Naive thymus-derived CD4-positive, alpha-beta T cell (primary cell): ENCODE data around the gene KRT16. TPM values are rescaled to one million over a fixed set of nuclear protein-coding genes. Genes with fewer than 3 reads are reported as not detected.

ENCODE experiments used
- ATAC-seq: fragments of 150-1000 bp; cut with Tn5 transposase; 2 replicates; pipeline ENCODE4 v1.10.0; 2021; ENCODE audit warnings: mild to moderate bottlenecking, moderate library complexity
- CTCF ChIA-PET: fragments of 350-600 bp; sonication (Branson Sonifier 250); formaldehyde crosslinking; loops from one replicate; lab custom pipeline; 2021; ENCODE audit warnings: antibody characterized with exemption; lab: Charles Lee
- POLR2A ChIA-PET: fragments of 350-600 bp; sonication (Branson Sonifier 250); formaldehyde crosslinking; loops from one replicate; lab custom pipeline; 2021; ENCODE audit warnings: antibody characterized with exemption, inconsistent platforms; lab: Charles Lee
- DNase-seq, 9 donors: peaks; one replicate each; pipeline versions ENCODE4 v3.0.0 to v3.0.0-alpha.2; 2020 to 2022; ENCODE audit warnings: mixed read lengths in 1 of 9
- H3K27ac ChIP-seq: one replicate; pipeline ENCODE4 v1.7.0; 2013; ENCODE audit warnings: mild to moderate bottlenecking, low read depth, low read length, moderate library complexity
- H3K27me3 ChIP-seq, 2 donors: one replicate each; pipeline ENCODE4 v1.7.0; 2013; ENCODE audit warnings: low read length in 2 of 2, mild to moderate bottlenecking in 2 of 2, moderate library complexity in 2 of 2; ENCODE audit not compliant: control insufficient read depth in 2 of 2, insufficient read depth in 2 of 2
- H3K36me3 ChIP-seq, 3 experiments: 1 replicate in 2 of 3; 2 replicates in 1 of 3; pipeline ENCODE4 v1.7.0; 2013; ENCODE audit warnings: low read length in 3 of 3, mild to moderate bottlenecking in 3 of 3, moderate library complexity in 1 of 3; ENCODE audit not compliant: insufficient read depth in 3 of 3, control insufficient read depth in 2 of 3
- H3K4me1 ChIP-seq, 2 donors: one replicate each; pipeline ENCODE4 v1.7.0; 2013; ENCODE audit warnings: low read length in 2 of 2, mild to moderate bottlenecking in 2 of 2, moderate library complexity in 1 of 2; ENCODE audit not compliant: control insufficient read depth in 2 of 2, insufficient read depth in 2 of 2
- H3K4me3 ChIP-seq: 2 replicates; pipeline ENCODE4 v1.7.0; 2013; ENCODE audit warnings: mild to moderate bottlenecking, low read length
- H3K9me3 ChIP-seq, 3 experiments: 1 replicate in 2 of 3; 2 replicates in 1 of 3; pipeline ENCODE4 v1.7.0; 2013; ENCODE audit warnings: low read length in 3 of 3; ENCODE audit not compliant: control insufficient read depth in 2 of 3
- H3K27ac Mint-ChIP-seq, 9 donors: one replicate each; pipeline ENCODE4 v1.8.0; 2020 to 2022; ENCODE audit warnings: mixed read lengths in 9 of 9, mild to moderate bottlenecking in 8 of 9, moderate library complexity in 5 of 9, inconsistent platforms in 2 of 9
- H3K27me3 Mint-ChIP-seq, 5 donors: one replicate each; pipeline ENCODE4 v1.8.0; 2021 to 2022; ENCODE audit warnings: mixed read lengths in 5 of 5, mild to moderate bottlenecking in 1 of 5
- H3K36me3 Mint-ChIP-seq, 5 donors: one replicate each; pipeline ENCODE4 v1.8.0; 2020 to 2022; ENCODE audit warnings: mixed read lengths in 5 of 5, mild to moderate bottlenecking in 3 of 5, inconsistent platforms in 1 of 5
- H3K4me1 Mint-ChIP-seq, 7 donors: one replicate each; pipeline ENCODE4 v1.8.0; 2020 to 2022; ENCODE audit warnings: mixed read lengths in 7 of 7, mild to moderate bottlenecking in 3 of 7, inconsistent platforms in 1 of 7
- H3K4me3 Mint-ChIP-seq, 10 donors: one replicate each; pipeline ENCODE4 v1.8.0; 2020 to 2022; ENCODE audit warnings: mild to moderate bottlenecking in 10 of 10, mixed read lengths in 10 of 10, moderate library complexity in 6 of 10, inconsistent platforms in 2 of 10
- H3K9me3 Mint-ChIP-seq, 11 donors: one replicate each; pipeline ENCODE4 v1.8.0; 2020 to 2022; ENCODE audit warnings: mixed read lengths in 11 of 11, mild to moderate bottlenecking in 4 of 11, inconsistent platforms in 1 of 11, moderate library complexity in 1 of 11
- intact Hi-C, 2 donors: fragments of 100-400 bp; cut with micrococcal nuclease; formaldehyde crosslinking; loops; one replicate each; pipeline ENCODE4 v1.15.1; 2023
- polyA plus RNA-seq, 2 donors: library from polyadenylated mRNA; unstranded; fragments of 300-500 nt; fragmentation: Illumina TruSeq; gene quantifications; one replicate each; pipeline ENCODE4 v1.2.3, GENCODE V29; 2021
- total RNA-seq, 6 experiments: library from RNA in 5 of 6; stranded (reverse) in 5 of 6; gene quantifications; 1 replicate in 5 of 6; 2 replicates in 1 of 6; pipeline ENCODE4 v1.2.3 and lab custom pipeline; 2021 to 2026

KRT16 gene
- total and polyA plus RNA-seq, 7 experiments from 2014 or later: not detected

- Histone ChIP-seq H3K4me3 (no peak overlapping the region), H3K27me3 (no peaks in the 10 kb centered on the region), H3K27ac (no peak overlapping the region), H3K4me1 (no peaks in the 10 kb centered on the region), H3K36me3 (no peaks in the 10 kb centered on the region), H3K9me3 (no peaks in the 10 kb centered on the region)
- POLR2A ChIA-PET: interaction anchor here (0.6 kb wide), 1 partner anchor 10 kb away, joined by 3 read pairs; no protein-coding TSS in a partner anchor
- Mint-ChIP-seq H3K9me3 (no peaks in the 10 kb centered on the region), H3K27me3 (no peaks in the 10 kb centered on the region), H3K4me3 (no peak overlapping the region), H3K27ac (no peak overlapping the region), H3K36me3 (no peaks in the 10 kb centered on the region), H3K4me1 (no peaks in the 10 kb centered on the region)
- no peak for DNase-seq
- CTCF ChIA-PET: interaction anchor here (0.5 kb wide), 1 partner anchor 837 kb away, joined by 3 read pairs; no protein-coding TSS in a partner anchor
- ATAC-seq: no peak
- intact Hi-C loops: no loop called here
These were observed 43.9 kb upstream of the KRT16 start for GRCh38 chr17:41656249-41657023.

GRCh38 chr17:41655611-41656111, 43.1 kb upstream of the KRT16 start:
- H3K9me3 Mint-ChIP-seq: no peaks in the 10 kb centered on the region
- H3K36me3 ChIP-seq: no peaks in the 10 kb centered on the region
- no peak overlapping the region for H3K4me3 Mint-ChIP-seq
- CTCF ChIA-PET: interaction anchor here (0.5 kb wide), 1 partner anchor 837 kb away, joined by 3 read pairs; no protein-coding TSS in a partner anchor
- H3K27ac Mint-ChIP-seq: no peak overlapping the region
- intact Hi-C loops: no loop called here
- H3K36me3 Mint-ChIP-seq: no peaks in the 10 kb centered on the region
- POLR2A ChIA-PET: no interaction called here
- H3K4me1 Mint-ChIP-seq: no peaks in the 10 kb centered on the region
- no peaks in the 10 kb centered on the region for H3K27me3 ChIP-seq
- no peak overlapping the region for H3K27ac ChIP-seq
- ATAC-seq (no peak), DNase-seq (no peak)
- H3K27me3 Mint-ChIP-seq: no peaks in the 10 kb centered on the region
- H3K4me1 ChIP-seq: no peaks in the 10 kb centered on the region
- H3K4me3 ChIP-seq: no peak overlapping the region
- no peaks in the 10 kb centered on the region for H3K9me3 ChIP-seq

- POLR2A ChIA-PET: no interaction called here
- no peak overlapping the region for H3K27ac Mint-ChIP-seq
- no peak overlapping the region for H3K4me3 Mint-ChIP-seq
- CTCF ChIA-PET: interaction anchor here (1.2 kb wide), 1 partner anchor 8 kb away, joined by 7 read pairs; no protein-coding TSS in a partner anchor
- H3K27me3 ChIP-seq: no peaks in the 10 kb centered on the region
- intact Hi-C loops: no loop called here
- ATAC-seq (no peak), DNase-seq (no peak)
- H3K4me1 ChIP-seq: no peaks in the 10 kb centered on the region
- H3K9me3 ChIP-seq: no peaks in the 10 kb centered on the region
- H3K36me3 ChIP-seq: no peaks in the 10 kb centered on the region
- no peaks in the 10 kb centered on the region for H3K27me3 Mint-ChIP-seq
- H3K36me3 Mint-ChIP-seq: no peaks in the 10 kb centered on the region
- H3K27ac ChIP-seq: no peak overlapping the region
- H3K9me3 Mint-ChIP-seq: no peaks in the 10 kb centered on the region
- no peak overlapping the region for H3K4me3 ChIP-seq
- no peaks in the 10 kb centered on the region for H3K4me1 Mint-ChIP-seq
These were observed 42.4 kb upstream of the KRT16 start for GRCh38 chr17:41654678-41655607.

- no peak for DNase-seq
- no peak overlapping the region for H3K27ac ChIP-seq
- H3K9me3 ChIP-seq: no peaks in the 10 kb centered on the region
- Mint-ChIP-seq H3K4me3 (no peak overlapping the region), H3K9me3 (no peaks in the 10 kb centered on the region), H3K27me3 (no peaks in the 10 kb centered on the region), H3K36me3 (no peaks in the 10 kb centered on the region), H3K4me1 (no peaks in the 10 kb centered on the region), H3K27ac (no peak overlapping the region)
- intact Hi-C loops: no loop called here
- ChIA-PET CTCF (interaction anchor here (1.2 to 2.0 kb wide), 2 partner anchors 9 to 105 kb away, joined by 6 to 7 read pairs; no protein-coding TSS in a partner anchor), POLR2A (interaction anchor here (0.5 kb wide), 1 partner anchor 333 kb away, joined by 5 read pairs; no protein-coding TSS in a partner anchor)
- no peaks in the 10 kb centered on the region for H3K27me3 ChIP-seq
- H3K4me1 ChIP-seq: no peaks in the 10 kb centered on the region
- ATAC-seq: no peak
- no peak overlapping the region for H3K4me3 ChIP-seq
- no peaks in the 10 kb centered on the region for H3K36me3 ChIP-seq
These were observed 41.5 kb upstream of the KRT16 start for GRCh38 chr17:41653892-41654677.

- no peaks in the 10 kb centered on the region for H3K36me3 Mint-ChIP-seq
- H3K27ac Mint-ChIP-seq: no peak overlapping the region
- ATAC-seq (no peak), DNase-seq (no peak)
- H3K4me1 ChIP-seq: peaks cover 2% of the 10 kb centered on the region in 2 donors
- intact Hi-C loops: no loop called here
- peaks cover 0 to 2% (median 0%) of the 10 kb centered on the region in 11 donors for H3K9me3 Mint-ChIP-seq
- H3K4me3 ChIP-seq: no peak overlapping the region
- ChIA-PET CTCF (interaction anchor here (1.2 to 8.3 kb wide), 3 partner anchors 10 to 104 kb away, joined by 6 to 125 read pairs (median 7); no protein-coding TSS in a partner anchor), POLR2A (no interaction called here)
- no peak overlapping the region for H3K4me3 Mint-ChIP-seq
- H3K4me1 Mint-ChIP-seq: peaks cover 2 to 5% (median 5%) of the 10 kb centered on the region in 7 donors
- no peaks in the 10 kb centered on the region for H3K27me3 Mint-ChIP-seq
- no peaks in the 10 kb centered on the region for H3K9me3 ChIP-seq
- H3K36me3 ChIP-seq: no peaks in the 10 kb centered on the region
- no peaks in the 10 kb centered on the region for H3K27me3 ChIP-seq
- no peak overlapping the region for H3K27ac ChIP-seq
These were observed 40.9 kb upstream of the KRT16 start for GRCh38 chr17:41653421-41653820.

GRCh38 chr17:41652461-41652970, 39.9 kb upstream of the KRT16 start:
- ATAC-seq (no peak), DNase-seq (no peak)
- Mint-ChIP-seq H3K27me3 (no peaks in the 10 kb centered on the region), H3K4me3 (no peak overlapping the region), H3K4me1 (peaks cover 6 to 14% (median 8%) of the 10 kb centered on the region in 7 donors), H3K9me3 (peaks cover 0 to 2% (median 0%) of the 10 kb centered on the region in 11 donors), H3K36me3 (no peaks in the 10 kb centered on the region), H3K27ac (no peak overlapping the region)
- Histone ChIP-seq H3K36me3 (no peaks in the 10 kb centered on the region), H3K4me1 (peaks cover 8 to 11% of the 10 kb centered on the region in 2 donors), H3K4me3 (no peak overlapping the region), H3K9me3 (no peaks in the 10 kb centered on the region), H3K27ac (no peak overlapping the region), H3K27me3 (no peaks in the 10 kb centered on the region)
- ChIA-PET CTCF (interaction anchor here (2.0 to 8.3 kb wide), 2 partner anchors 12 to 103 kb away, joined by 6 to 125 read pairs; no protein-coding TSS in a partner anchor), POLR2A (no interaction called here)
- intact Hi-C loops: no loop called here
